ENCODE data around the gene PHF10.

The PHF10 gene

DNA sequence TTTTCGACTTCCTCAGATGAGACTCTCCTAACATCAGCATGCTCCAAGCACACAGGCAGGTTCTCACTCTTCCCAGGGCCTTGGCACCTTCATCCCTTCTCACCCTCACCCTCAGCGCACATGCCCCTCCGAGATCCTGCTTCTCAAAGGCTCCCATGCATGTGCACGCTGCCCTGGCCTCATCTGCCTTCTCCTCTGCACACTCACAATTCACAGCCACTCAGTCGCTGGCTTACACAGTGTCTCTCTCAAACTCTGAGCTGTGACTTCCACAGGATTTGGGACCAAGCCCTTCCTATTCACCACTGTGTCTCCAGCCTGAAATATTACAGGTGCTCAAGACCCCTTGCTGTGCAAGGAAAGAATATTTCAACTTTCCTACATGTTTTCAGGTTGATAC is 52.7 kb downstream of the PHF10 start:
- H3K27ac ChIP-seq: no peak overlapping the region
- TF ChIP-seq, protein P1, sequence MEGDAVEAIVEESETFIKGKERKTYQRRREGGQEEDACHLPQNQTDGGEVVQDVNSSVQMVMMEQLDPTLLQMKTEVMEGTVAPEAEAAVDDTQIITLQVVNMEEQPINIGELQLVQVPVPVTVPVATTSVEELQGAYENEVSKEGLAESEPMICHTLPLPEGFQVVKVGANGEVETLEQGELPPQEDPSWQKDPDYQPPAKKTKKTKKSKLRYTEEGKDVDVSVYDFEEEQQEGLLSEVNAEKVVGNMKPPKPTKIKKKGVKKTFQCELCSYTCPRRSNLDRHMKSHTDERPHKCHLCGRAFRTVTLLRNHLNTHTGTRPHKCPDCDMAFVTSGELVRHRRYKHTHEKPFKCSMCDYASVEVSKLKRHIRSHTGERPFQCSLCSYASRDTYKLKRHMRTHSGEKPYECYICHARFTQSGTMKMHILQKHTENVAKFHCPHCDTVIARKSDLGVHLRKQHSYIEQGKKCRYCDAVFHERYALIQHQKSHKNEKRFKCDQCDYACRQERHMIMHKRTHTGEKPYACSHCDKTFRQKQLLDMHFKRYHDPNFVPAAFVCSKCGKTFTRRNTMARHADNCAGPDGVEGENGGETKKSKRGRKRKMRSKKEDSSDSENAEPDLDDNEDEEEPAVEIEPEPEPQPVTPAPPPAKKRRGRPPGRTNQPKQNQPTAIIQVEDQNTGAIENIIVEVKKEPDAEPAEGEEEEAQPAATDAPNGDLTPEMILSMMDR (conservative IDR thresholded peaks at IDR 0.05): no peak

DNA sequence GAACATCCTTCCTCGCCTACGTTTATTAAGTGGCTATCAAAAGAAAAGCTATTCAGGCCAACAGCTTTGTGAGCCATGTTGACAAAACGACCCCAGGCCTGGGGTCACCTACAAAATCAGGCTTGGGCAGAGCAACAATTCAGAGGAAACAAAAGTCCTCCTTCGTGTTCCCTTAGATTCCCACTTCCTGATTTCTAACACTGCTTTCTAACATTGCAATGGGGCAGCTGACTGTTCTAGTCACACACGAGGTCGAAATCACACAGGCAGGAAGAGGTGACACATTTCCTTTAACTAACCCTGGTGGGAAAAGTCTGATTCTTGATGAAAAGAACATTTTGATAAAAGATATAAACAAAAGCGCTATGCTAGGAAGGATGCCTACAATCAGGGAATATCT is 54.4 kb downstream of the PHF10 start:
- no peak overlapping the region for H3K27ac ChIP-seq
- TF ChIP-seq, protein P1 (conservative IDR thresholded peaks at IDR 0.05): no peak

DNA sequence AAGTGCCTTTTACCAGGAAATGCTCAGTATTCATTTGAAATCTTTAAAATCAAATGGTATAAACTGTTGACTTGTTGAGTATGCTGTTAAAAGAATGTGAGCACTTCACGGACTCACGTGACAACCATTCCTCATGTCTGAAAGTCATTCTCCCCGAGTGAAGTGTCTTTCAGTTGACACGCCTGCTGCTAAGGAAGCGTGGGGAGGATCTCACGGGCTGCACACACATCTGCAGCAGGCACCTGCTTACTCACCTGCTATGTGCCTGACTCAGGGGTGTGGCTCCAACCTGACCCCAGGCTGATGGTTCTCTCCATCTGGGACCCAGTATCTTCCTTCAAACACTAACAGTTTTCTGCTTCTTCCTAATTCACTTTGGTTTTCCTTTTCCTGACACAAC is 55.2 kb downstream of the PHF10 start:
- H3K27ac ChIP-seq: no peak overlapping the region

DNA sequence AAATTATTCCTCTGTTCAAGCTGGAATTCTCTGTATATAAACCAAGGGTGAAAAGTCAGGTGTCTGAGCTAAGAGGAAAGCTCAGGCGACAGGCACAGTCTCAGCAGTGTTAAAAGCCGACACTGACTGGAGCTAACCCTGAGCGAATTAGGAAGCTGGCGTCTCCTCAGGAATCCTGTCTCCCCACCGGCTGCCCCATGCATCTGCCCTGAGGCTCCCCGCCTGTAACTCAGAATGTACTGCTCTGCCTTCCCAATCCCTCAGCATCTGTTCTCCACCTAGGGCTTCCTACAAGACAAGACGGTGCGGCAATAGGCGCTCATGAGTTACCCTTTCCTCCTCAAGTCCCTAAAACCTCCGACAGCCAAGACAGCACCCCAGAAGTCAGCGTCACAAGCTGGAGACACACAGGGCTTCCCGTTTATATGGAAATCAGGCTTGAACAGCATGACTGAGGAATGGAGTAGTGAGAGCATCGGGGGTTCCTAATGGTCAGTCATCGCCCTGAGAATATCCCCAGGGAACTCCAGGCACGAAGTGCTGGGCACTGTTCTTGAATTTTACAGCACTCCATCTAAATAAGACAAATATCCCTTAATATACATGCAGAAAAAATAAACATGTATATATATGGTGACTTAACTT is 56.0 kb downstream of the PHF10 start:
- H3K27ac ChIP-seq: no peak overlapping the region
- TF ChIP-seq, protein P1 (conservative IDR thresholded peaks at IDR 0.05): no peak

More for the DNA sequence above, 55.2 kb downstream of the PHF10 start:
- TF ChIP-seq, protein P1 (conservative IDR thresholded peaks at IDR 0.05): no peak

DNA sequence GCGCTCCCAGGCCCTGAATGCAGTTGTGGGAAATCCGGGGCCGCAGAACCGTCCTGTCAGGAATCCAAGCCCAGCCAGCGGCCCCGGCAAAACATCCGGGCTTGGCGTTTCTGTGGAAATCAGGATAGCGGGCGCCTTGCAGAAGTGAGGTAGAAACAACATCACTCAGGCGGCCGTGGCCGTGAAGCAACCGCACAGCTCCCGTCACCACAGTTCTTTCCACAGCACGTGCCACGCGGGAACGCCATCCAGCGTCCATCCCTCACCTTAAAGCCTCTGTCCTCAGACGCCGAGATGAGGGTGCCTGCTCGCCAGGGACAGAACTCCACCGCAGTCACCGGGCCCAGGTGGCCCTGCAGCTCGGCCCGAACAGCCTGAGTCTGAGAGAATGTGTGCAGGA is 56.6 kb downstream of the PHF10 start:
- no peak overlapping the region for H3K27ac ChIP-seq
- TF ChIP-seq, protein P1 (conservative IDR thresholded peaks at IDR 0.05): no peak

DNA sequence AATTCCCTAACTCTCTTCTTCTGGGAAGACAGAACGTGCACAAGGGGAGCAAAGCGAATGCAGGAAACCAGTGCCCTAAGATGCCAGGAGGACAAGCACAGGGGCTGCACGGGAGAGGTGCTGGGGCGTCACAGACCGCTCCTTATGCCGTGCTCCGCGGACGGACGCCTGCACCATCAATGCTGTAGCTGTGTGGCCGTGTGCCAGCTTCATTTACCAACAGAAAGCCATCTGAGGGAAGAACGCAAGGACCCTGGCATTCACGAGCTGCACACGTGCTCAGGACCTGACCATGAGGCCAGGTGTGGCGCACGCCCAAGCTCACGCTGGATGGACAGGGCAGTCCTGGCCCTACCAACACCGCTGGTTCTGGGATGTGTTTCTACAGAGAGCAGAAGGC is 57.9 kb downstream of the PHF10 start:
- H3K27ac ChIP-seq: no peak overlapping the region
- TF ChIP-seq, protein P1 (conservative IDR thresholded peaks at IDR 0.05): no peak

DNA sequence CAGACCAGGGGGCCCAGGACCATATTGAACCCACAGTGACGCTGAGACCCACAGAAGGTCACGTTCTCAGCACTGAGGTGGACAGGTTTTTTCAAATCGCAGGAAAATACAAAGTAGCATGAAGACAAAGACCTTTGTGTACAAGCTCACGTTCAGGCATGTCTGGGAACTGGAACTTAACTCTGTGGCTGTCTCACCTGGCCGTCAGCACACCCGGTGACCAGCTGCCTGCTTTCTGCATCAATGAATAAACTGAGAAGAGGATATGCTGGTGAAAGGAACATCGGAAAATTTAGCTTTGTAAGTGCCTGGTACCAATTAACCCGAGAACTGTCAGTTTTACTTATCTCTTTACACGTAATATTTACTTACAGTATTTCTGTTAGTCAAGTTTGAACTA is 59.0 kb downstream of the PHF10 start:
- TF ChIP-seq, protein P1 (conservative IDR thresholded peaks at IDR 0.05): no peak
- no peak overlapping the region for H3K27ac ChIP-seq
